Amniotic stem cell (primary cell): ENCODE results near the gene LYST.
"Not testable (repeated sequence)": the region's sequence is repeated elsewhere in the genome, so short reads cannot be mapped to it uniquely, and the experiment has no call there.

Experiments used
- DNase-seq: peaks from one replicate; lab custom pipeline; 2025; lab: John Stamatoyannopoulos, UW

The LYST gene

GRCh38 chr1:235855811-235856429 lies 10.8 kb downstream of the LYST start:
- DNase-seq = no peak

- DNase-seq = no peak
Measured at GRCh38 chr1:235854347-235854746, 12.4 kb downstream of the LYST start.

GRCh38 chr1:235853653-235854052 lies 13.1 kb downstream of the LYST start:
- DNase-seq = no peak

- no peak for DNase-seq
Measured at GRCh38 chr1:235852887-235853286, 13.8 kb downstream of the LYST start.

- DNase-seq = no peak
Measured at GRCh38 chr1:235851939-235852338, 14.8 kb downstream of the LYST start.

GRCh38 chr1:235848251-235848650 lies 18.5 kb downstream of the LYST start:
- not testable (repeated sequence) for DNase-seq

- DNase-seq = not testable (repeated sequence)
Measured at GRCh38 chr1:235845656-235846107, 21.0 kb downstream of the LYST start.

GRCh38 chr1:235844776-235845175 lies 21.9 kb downstream of the LYST start:
- DNase-seq = no peak

- no peak for DNase-seq
Measured at GRCh38 chr1:235843461-235843961, 23.2 kb downstream of the LYST start.

GRCh38 chr1:235841938-235842545 lies 24.7 kb downstream of the LYST start:
- no peak for DNase-seq

- DNase-seq = no peak
Measured at GRCh38 chr1:235838021-235838420, 28.7 kb downstream of the LYST start.

GRCh38 chr1:235835226-235835625 lies 31.5 kb downstream of the LYST start:
- DNase-seq = no peak

GRCh38 chr1:235834620-235835019 lies 32.1 kb downstream of the LYST start:
- DNase-seq = no peak

GRCh38 chr1:235832011-235832410 lies 34.7 kb downstream of the LYST start:
- no peak for DNase-seq

- no peak for DNase-seq
Measured at GRCh38 chr1:235831148-235831547, 35.6 kb downstream of the LYST start.

GRCh38 chr1:235826102-235826854 lies 40.4 kb downstream of the LYST start:
- DNase-seq = no peak

- no peak for DNase-seq
Measured at GRCh38 chr1:235825229-235825628, 41.5 kb downstream of the LYST start.

GRCh38 chr1:235823684-235824083 lies 43.0 kb downstream of the LYST start:
- DNase-seq = no peak

GRCh38 chr1:235822685-235823084 lies 44.0 kb downstream of the LYST start:
- DNase-seq = no peak

GRCh38 chr1:235821361-235821981 lies 45.2 kb downstream of the LYST start:
- no peak for DNase-seq

GRCh38 chr1:235820061-235820460 lies 46.6 kb downstream of the LYST start:
- DNase-seq = no peak

GRCh38 chr1:235818632-235819136 lies 48.0 kb downstream of the LYST start:
- DNase-seq = no peak
